Smooth muscle cell (in vitro differentiated cells): Measurements from ENCODE around the gene ERBB4. TPM values are rescaled to one million over a fixed set of nuclear protein-coding genes. Genes with fewer than 3 reads are reported as not detected.

Source experiments
- DNase-seq: peaks from one replicate; lab custom pipeline; 2025; ENCODE audit not compliant: unreplicated experiment; lab: John Stamatoyannopoulos, UW
- H2AFZ ChIP-seq: fragments of 200-600 bp; sonication (generic); 2 replicates; pipeline ENCODE4 v1.6.0; 2016; ENCODE audit warnings: antibody characterized with exemption, low read depth, mild to moderate bottlenecking
- H3F3A ChIP-seq: fragments of 200-600 bp; sonication (generic); 2 replicates; pipeline ENCODE4 v1.6.0; 2017; ENCODE audit warnings: antibody characterized with exemption, low read depth
- H3K27ac ChIP-seq: fragments of 200-600 bp; sonication (generic); 2 replicates; pipeline ENCODE4 v1.5.1; 2016; ENCODE audit warnings: low read depth, mild to moderate bottlenecking
- H3K27me3 ChIP-seq: fragments of 200-600 bp; sonication (generic); 2 replicates; pipeline ENCODE4 v1.6.1; 2016; ENCODE audit warnings: low read depth, mild to moderate bottlenecking
- H3K36me3 ChIP-seq: fragments of 200-600 bp; sonication (generic); 2 replicates; pipeline ENCODE4 v1.5.1; 2016; ENCODE audit warnings: low read depth
- H3K4me1 ChIP-seq: fragments of 200-600 bp; sonication (generic); 2 replicates; pipeline ENCODE4 v1.5.1; 2016; ENCODE audit warnings: low read depth
- H3K4me2 ChIP-seq: fragments of 200-600 bp; sonication (generic); 2 replicates; pipeline ENCODE4 v1.6.0; 2016; ENCODE audit warnings: mild to moderate bottlenecking
- H3K4me3 ChIP-seq: fragments of 200-600 bp; sonication (generic); 2 replicates; pipeline ENCODE4 v1.5.1; 2016; ENCODE audit warnings: mild to moderate bottlenecking
- H3K79me2 ChIP-seq: fragments of 200-600 bp; sonication (generic); 2 replicates; pipeline ENCODE4 v1.6.0; 2016; ENCODE audit warnings: low read depth, mild to moderate bottlenecking
- H3K9ac ChIP-seq: fragments of 200-600 bp; sonication (generic); 2 replicates; pipeline ENCODE4 v1.6.0; 2016; ENCODE audit warnings: low read depth
- H3K9me3 ChIP-seq: fragments of 200-600 bp; sonication (generic); replicated peaks from 2 replicates; pipeline ENCODE4 v1.5.1; 2016; ENCODE audit warnings: low read depth
- H4K20me1 ChIP-seq: fragments of 200-600 bp; sonication (generic); 2 replicates; pipeline ENCODE4 v1.6.0; 2016; ENCODE audit warnings: low read depth
- WGBS: methylation state at CpG from one replicate; pipeline ENCODE4 v1.1.7; 2016; ENCODE audit warnings: low lambda C conversion rate; 5-methylcytosine and 5-hydroxymethylcytosine counted together
- polyA plus RNA-seq: library from polyadenylated mRNA; unstranded; fragments of >200 nt; fragmentation: Nextera tagmentation; extraction: Ambion mirVana; gene quantifications from 2 replicates; pipeline ENCODE4 v1.2.1, GENCODE V29; 2016
- total RNA-seq: library from RNA; depleted of rRNA; stranded (reverse); fragments of >200 nt; gene quantifications from 2 replicates; pipeline ENCODE4 v1.2.3, GENCODE V29; 2014
- TF ChIP-seq, protein P1 (sequence below): fragments of 200-600 bp; sonication (generic); IDR thresholded peaks from 2 replicates; pipeline ENCODE4 v1.5.1; 2017; ENCODE audit warnings: borderline replicate concordance, mild to moderate bottlenecking, antibody characterized with exemption; ENCODE audit not compliant: insufficient read depth, poor library complexity, severe bottlenecking

ERBB4 gene
- total and polyA plus RNA-seq, 2 experiments from 2014 or later, result 0.67 TPM; not detected in 1

DNA sequence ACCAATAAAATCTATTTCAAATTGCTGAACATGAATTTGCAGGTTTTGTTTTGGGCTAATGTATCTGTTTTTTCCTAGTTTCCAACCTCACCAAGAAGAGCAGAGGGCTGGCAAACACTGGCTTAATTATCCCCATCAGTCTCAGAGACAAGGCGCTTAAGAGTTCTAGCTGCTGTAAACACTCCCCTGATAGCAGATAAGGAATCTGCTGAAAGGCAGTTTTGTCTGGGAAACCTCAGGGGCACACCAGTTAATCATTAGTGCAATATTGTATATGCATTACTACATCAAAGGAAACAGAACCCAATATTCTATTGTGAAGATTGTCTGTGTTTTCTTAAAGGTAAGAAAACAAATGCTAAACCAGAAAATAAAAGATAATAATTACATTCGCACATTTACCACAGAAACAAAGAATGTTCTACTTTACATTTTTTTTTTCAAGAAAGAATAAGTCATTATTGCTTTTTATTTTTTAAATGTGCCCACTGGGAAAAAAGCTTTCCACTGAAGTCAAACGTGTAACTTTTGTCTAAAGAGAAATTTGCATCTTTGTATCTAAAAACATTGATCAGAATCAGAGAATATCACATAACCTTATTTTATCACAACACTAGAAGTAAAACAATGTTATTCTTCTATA, 179.1 kb downstream of the ERBB4 start:
- peaks cover 28% of the 10 kb centered on the region for H3K4me1 ChIP-seq
- DNase-seq, result no peak
- H2AFZ ChIP-seq, result peak overlapping the region; percentile 60
- H3K9me3 ChIP-seq, result no peaks in the 10 kb centered on the region
- no peaks in the 10 kb centered on the region for H3K79me2 ChIP-seq
- H3K36me3 ChIP-seq, result no peaks in the 10 kb centered on the region
- no peak overlapping the region for H3K9ac ChIP-seq
- TF ChIP-seq, protein P1, sequence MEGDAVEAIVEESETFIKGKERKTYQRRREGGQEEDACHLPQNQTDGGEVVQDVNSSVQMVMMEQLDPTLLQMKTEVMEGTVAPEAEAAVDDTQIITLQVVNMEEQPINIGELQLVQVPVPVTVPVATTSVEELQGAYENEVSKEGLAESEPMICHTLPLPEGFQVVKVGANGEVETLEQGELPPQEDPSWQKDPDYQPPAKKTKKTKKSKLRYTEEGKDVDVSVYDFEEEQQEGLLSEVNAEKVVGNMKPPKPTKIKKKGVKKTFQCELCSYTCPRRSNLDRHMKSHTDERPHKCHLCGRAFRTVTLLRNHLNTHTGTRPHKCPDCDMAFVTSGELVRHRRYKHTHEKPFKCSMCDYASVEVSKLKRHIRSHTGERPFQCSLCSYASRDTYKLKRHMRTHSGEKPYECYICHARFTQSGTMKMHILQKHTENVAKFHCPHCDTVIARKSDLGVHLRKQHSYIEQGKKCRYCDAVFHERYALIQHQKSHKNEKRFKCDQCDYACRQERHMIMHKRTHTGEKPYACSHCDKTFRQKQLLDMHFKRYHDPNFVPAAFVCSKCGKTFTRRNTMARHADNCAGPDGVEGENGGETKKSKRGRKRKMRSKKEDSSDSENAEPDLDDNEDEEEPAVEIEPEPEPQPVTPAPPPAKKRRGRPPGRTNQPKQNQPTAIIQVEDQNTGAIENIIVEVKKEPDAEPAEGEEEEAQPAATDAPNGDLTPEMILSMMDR, result no peak
- WGBS, result 14% methylated on average over 3 of the region's 3 CpGs
- H3K27ac ChIP-seq, result no peak overlapping the region
- no peak overlapping the region for H3K4me3 ChIP-seq
- no peak overlapping the region for H3K4me2 ChIP-seq
- no peaks in the 10 kb centered on the region for H3F3A ChIP-seq
- H3K27me3 ChIP-seq, result no peaks in the 10 kb centered on the region
- no peaks in the 10 kb centered on the region for H4K20me1 ChIP-seq

DNA sequence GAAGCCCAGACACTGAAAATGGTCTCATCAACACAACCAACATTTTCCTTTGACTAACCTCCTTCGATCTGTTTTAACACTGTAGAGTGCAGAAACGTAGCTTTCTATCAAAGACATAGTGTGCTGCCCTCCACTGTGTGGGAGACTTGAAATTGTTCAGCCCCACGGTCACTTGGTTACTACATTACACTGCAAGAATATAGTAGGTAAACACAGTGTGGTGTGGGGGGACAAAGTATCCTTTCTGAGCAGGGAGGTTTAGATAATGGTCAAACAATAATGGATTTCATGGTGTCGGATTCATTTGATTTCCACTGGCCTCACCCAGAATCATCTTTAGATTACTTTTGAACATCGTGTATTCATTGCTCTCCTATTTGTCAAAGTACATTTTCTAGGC, 181.0 kb downstream of the ERBB4 start:
- no peaks in the 10 kb centered on the region for H3K79me2 ChIP-seq
- no peak overlapping the region for H3K27ac ChIP-seq
- no peaks in the 10 kb centered on the region for H3K36me3 ChIP-seq
- H2AFZ ChIP-seq, result no peak overlapping the region
- DNase-seq, result no peak
- H3K4me2 ChIP-seq, result no peak overlapping the region
- no peaks in the 10 kb centered on the region for H4K20me1 ChIP-seq
- H3K9me3 ChIP-seq, result no peaks in the 10 kb centered on the region
- H3K4me1 ChIP-seq, result peaks cover 15% of the 10 kb centered on the region
- no peak overlapping the region for H3K4me3 ChIP-seq
- 86% methylated on average over 5 of the region's 5 CpGs for WGBS
- H3F3A ChIP-seq, result no peaks in the 10 kb centered on the region
- no peaks in the 10 kb centered on the region for H3K27me3 ChIP-seq
- no peak overlapping the region for H3K9ac ChIP-seq
- TF ChIP-seq, protein P1, result no peak

DNA sequence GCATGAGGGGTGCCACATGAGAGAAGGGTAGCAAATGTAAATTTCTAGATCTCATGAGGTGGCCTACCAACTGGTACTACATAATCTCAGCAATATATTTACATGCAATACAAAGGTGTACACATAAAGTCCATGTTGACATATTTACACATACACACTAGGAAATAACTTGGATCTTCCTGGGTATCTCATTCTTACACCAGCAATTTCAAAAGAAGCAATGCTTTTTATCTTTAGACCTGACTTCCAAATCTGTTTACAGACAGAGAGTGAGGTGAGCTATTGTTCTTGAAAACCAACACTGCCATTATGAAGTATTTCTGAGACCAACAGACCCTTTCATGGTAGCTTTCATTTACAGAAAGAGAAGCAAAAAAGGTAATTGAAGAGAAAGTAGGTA, 184.2 kb downstream of the ERBB4 start:
- Histone ChIP-seq H3F3A (no peaks in the 10 kb centered on the region), H3K27ac (no peak overlapping the region), H3K9me3 (no peaks in the 10 kb centered on the region), H2AFZ (no peak overlapping the region), H3K79me2 (no peaks in the 10 kb centered on the region), H3K4me1 (peaks cover 6% of the 10 kb centered on the region), H4K20me1 (no peaks in the 10 kb centered on the region), H3K9ac (no peak overlapping the region), H3K36me3 (no peaks in the 10 kb centered on the region), H3K4me3 (no peak overlapping the region), H3K27me3 (no peaks in the 10 kb centered on the region), H3K4me2 (no peak overlapping the region)
- TF ChIP-seq, protein P1, result no peak
- no peak for DNase-seq

DNA sequence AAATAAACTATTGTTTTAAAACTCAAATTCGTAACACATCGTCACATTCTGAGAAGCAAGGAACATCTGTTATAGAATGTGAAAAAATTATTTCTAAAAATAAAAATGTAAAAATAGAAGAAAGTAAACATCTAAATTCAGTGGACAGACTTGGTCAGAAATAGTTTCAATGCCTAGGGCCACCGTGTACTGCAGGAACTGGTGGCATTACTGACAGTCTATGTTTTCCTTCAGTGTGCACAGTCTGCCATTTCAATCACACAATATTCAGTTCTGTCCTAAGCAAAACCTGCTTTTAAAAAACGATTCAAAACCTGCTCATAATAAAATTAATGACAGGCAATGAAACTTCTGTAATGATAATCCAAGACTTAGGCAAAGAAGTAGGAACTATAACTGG, 190.1 kb downstream of the ERBB4 start:
- H3K9ac ChIP-seq, result no peak overlapping the region
- TF ChIP-seq, protein P1, result no peak
- no peaks in the 10 kb centered on the region for H3K4me1 ChIP-seq
- WGBS, result 81% methylated on average over 4 of the region's 4 CpGs
- DNase-seq, result no peak
- H3K79me2 ChIP-seq, result no peaks in the 10 kb centered on the region
- no peaks in the 10 kb centered on the region for H3K9me3 ChIP-seq
- no peaks in the 10 kb centered on the region for H3K36me3 ChIP-seq
- H3K27ac ChIP-seq, result no peak overlapping the region
- no peaks in the 10 kb centered on the region for H4K20me1 ChIP-seq
- H2AFZ ChIP-seq, result no peak overlapping the region
- H3F3A ChIP-seq, result no peaks in the 10 kb centered on the region
- H3K4me2 ChIP-seq, result no peak overlapping the region
- no peaks in the 10 kb centered on the region for H3K27me3 ChIP-seq
- H3K4me3 ChIP-seq, result no peak overlapping the region
